ENCODE results near the gene METTL1. TPM values are rescaled to one million over a fixed set of nuclear protein-coding genes. Genes with fewer than 3 reads are reported as not detected.
A peak's percentile ranks its signal among the peaks of the same experiment; 100 is the strongest.

Gene METTL1
- total RNA-seq, 4 donors from 2014 or later: 6.5 to 22.7 (median 17.9) TPM

DNA sequence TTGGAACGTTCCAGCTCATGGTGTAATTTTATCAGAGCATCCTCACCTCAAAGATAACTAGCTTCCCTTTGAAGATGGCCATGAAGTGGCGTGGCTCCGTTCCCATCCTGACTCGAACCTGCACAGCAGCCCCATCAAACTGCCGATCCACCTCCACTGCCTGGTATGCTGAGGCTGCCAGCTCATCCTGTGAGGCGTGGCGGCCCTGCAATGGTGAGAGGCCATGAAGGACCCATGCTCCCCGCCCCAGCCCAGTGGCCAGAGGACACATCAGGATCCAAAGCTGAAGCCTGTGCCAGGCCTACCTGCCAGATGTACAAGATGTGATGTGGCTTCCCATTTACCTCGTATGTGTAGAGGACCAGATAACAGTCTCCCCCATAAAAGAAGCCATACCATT is 35.4 kb upstream of the METTL1 start:
- intact Hi-C loops (cut with DNase I; ENCODE audit: low total_unique reads): no loop called here
- Histone ChIP-seq H3K9me3 (no peaks in the 10 kb centered on the region), H3K36me3 (peaks cover 0 to 94% of the 10 kb centered on the region in 2 donors), H3K4me3 (no peak overlapping the region), H3K27ac (no peak overlapping the region), H3K27me3 (no peaks in the 10 kb centered on the region), H3K4me1 (peaks cover 0 to 4% of the 10 kb centered on the region in 2 donors)
- TF ChIP-seq POLR2A (IDR thresholded peaks at IDR 0.05): no peak
- TF ChIP-seq, protein P1, sequence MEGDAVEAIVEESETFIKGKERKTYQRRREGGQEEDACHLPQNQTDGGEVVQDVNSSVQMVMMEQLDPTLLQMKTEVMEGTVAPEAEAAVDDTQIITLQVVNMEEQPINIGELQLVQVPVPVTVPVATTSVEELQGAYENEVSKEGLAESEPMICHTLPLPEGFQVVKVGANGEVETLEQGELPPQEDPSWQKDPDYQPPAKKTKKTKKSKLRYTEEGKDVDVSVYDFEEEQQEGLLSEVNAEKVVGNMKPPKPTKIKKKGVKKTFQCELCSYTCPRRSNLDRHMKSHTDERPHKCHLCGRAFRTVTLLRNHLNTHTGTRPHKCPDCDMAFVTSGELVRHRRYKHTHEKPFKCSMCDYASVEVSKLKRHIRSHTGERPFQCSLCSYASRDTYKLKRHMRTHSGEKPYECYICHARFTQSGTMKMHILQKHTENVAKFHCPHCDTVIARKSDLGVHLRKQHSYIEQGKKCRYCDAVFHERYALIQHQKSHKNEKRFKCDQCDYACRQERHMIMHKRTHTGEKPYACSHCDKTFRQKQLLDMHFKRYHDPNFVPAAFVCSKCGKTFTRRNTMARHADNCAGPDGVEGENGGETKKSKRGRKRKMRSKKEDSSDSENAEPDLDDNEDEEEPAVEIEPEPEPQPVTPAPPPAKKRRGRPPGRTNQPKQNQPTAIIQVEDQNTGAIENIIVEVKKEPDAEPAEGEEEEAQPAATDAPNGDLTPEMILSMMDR (IDR thresholded peaks at IDR 0.05 in 4 of 5, conservative IDR thresholded peaks at IDR 0.05 in 1 of 5): no peak
- DNase-seq (no peak), ATAC-seq (no peak)
- in situ Hi-C loops (cut with MboI; ENCODE audit: low sequenced_read_pairs in 4 of 4): loop anchor here in 1 of 4 donors (10.0 kb wide), 1 partner anchor 108 kb away; no protein-coding TSS in a partner anchor

DNA sequence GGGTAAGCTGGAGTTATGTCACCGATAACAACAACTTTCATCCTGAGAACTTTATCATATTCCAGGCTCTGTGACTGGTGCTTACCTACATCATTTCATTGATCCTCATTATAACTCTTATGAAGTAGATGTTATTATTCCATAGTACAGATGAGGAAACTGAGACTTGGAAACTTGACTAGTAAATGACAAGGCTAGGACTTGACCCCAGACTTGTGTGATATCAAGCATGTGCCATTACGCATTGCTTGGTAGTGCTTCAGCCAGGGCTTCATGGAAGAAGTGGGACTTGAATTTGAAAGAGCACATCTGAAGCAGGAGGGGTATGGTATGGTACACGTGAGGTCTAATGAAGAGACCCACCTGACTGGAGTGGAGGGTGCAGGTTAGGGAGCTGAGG is 34.8 kb upstream of the METTL1 start:
- no peak overlapping the region for H3K4me3 ChIP-seq
- peaks cover 0 to 4% of the 10 kb centered on the region in 2 donors for H3K4me1 ChIP-seq
- intact Hi-C loops (cut with DNase I; ENCODE audit: low total_unique reads) (no loop called here), in situ Hi-C loops (cut with MboI; ENCODE audit: low sequenced_read_pairs in 4 of 4) (loop anchor here in 1 of 4 donors (10.0 kb wide), 1 partner anchor 108 kb away; no protein-coding TSS in a partner anchor)
- no peak for TF ChIP-seq POLR2A (IDR thresholded peaks at IDR 0.05)
- TF ChIP-seq, protein P1 (IDR thresholded peaks at IDR 0.05 in 4 of 5, conservative IDR thresholded peaks at IDR 0.05 in 1 of 5): no peak
- no peaks in the 10 kb centered on the region for H3K9me3 ChIP-seq
- no peak for ATAC-seq
- H3K27me3 ChIP-seq: no peaks in the 10 kb centered on the region
- peaks cover 0 to 94% of the 10 kb centered on the region in 2 donors for H3K36me3 ChIP-seq
- no peak for DNase-seq
- H3K27ac ChIP-seq: no peak overlapping the region

DNA sequence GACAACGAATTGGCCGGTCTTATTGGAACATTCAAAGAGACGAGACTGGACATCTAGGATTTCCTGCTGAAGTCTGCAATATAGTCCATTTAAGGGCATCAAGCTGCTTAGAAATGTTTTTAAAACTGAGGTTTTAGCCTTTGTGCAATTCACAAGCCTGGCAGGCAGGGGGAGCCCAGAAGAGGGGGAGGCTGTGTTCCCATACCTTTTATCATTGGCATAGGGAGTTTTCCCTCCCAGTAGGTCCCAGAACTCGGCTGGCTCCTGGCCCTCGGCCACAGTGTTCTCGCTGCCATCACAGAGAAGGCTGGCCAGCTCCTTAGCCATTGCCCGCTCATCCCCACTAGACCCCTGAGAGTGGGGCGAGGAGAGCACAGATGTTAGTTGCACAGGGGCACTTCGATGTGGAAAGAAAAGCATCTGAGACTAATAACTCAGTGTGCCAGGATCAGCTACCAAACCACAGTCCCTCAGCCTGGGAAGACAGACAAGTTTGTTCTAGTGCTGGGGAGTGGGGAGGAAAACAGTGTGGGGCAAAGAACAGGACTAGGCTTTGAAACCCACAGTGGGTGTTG is 31.5 kb upstream of the METTL1 start:
- Histone ChIP-seq H3K9me3 (no peaks in the 10 kb centered on the region), H3K27ac (peak overlapping the region in 3 of 4 donors; percentile 5 to 32 (median 9)), H3K4me1 (peaks cover 0 to 4% of the 10 kb centered on the region in 2 donors), H3K4me3 (no peak overlapping the region), H3K27me3 (no peaks in the 10 kb centered on the region), H3K36me3 (peaks cover 0 to 94% of the 10 kb centered on the region in 2 donors)
- ATAC-seq (peak in 1 of 2 donors; percentile 74), DNase-seq (no peak)
- TF ChIP-seq, protein P1 (IDR thresholded peaks at IDR 0.05 in 4 of 5, conservative IDR thresholded peaks at IDR 0.05 in 1 of 5): peak; percentile 61 to 76 (median 74)
- no peak for TF ChIP-seq POLR2A (IDR thresholded peaks at IDR 0.05)
- in situ Hi-C loops (cut with MboI; ENCODE audit: low sequenced_read_pairs in 4 of 4): loop anchor here in 1 of 4 donors (10.0 kb wide), 1 partner anchor 111 kb away; no protein-coding TSS in a partner anchor
- intact Hi-C loops (cut with DNase I; ENCODE audit: low total_unique reads): loop anchor here (1.0 kb wide), 1 partner anchor 102 kb away; no protein-coding TSS in a partner anchor

DNA sequence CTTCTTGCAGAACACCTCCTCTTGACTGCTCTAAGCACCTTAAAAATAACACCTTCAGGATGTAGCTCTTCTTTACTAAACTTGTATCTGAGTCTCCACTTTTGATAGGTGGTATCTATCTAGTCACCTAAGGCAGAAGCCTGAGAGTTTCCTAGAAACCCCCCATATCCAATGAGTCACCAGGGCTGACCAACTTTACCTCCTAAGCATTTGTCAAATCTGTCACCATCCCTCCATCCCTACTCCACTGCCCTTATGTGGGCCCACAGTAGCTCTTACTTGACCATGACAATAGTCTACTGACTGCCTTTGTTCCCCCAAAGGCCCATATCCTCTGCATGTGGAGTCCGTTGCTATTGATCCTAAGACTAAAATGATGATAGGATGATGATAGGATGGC is 30.7 kb upstream of the METTL1 start:
- TF ChIP-seq, protein P1 (IDR thresholded peaks at IDR 0.05 in 4 of 5, conservative IDR thresholded peaks at IDR 0.05 in 1 of 5): no peak
- TF ChIP-seq POLR2A (IDR thresholded peaks at IDR 0.05): no peak
- Histone ChIP-seq H3K4me3 (no peak overlapping the region), H3K4me1 (peaks cover 0 to 4% of the 10 kb centered on the region in 2 donors), H3K27me3 (no peaks in the 10 kb centered on the region), H3K9me3 (no peaks in the 10 kb centered on the region), H3K27ac (no peak overlapping the region), H3K36me3 (peaks cover 0 to 87% of the 10 kb centered on the region in 2 donors)
- ATAC-seq (no peak), DNase-seq (no peak)
- intact Hi-C loops (cut with DNase I; ENCODE audit: low total_unique reads) (loop anchor here (1.0 kb wide), 1 partner anchor 103 kb away; no protein-coding TSS in a partner anchor), in situ Hi-C loops (cut with MboI; ENCODE audit: low sequenced_read_pairs in 4 of 4) (loop anchor here in 1 of 4 donors (10.0 kb wide), 1 partner anchor 112 kb away; no protein-coding TSS in a partner anchor)
